ENCODE results near the gene C5AR2.

C5AR2 gene

DNA sequence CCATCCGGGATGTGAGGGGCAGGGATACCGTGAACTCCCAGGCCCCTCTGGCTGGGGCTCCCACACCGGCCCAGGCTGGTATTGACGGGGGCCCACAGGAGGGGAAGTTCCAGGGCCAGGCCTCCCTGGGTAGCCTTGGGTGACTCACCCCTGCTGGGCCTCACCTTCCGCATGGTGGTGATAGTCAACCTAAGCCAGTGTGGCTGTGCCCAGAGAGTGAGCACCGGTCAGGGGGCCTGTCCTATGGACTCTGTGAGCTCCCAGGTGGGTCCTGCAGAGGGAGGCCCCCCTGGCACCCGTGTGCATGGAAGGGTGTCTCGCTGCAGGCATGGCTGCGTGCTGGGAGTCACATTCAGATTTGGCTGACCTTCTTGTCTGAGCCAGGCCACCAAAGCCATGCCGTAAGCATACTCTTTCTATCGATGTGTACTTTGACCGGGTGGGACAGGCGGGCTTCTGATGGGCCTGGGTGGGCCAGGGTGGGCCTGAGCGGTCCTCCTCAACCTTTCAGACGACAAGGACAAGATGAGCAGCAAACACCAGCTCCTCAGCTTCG, 44.7 kb downstream of the C5AR2 start:
- TF ChIP-seq, protein P1, sequence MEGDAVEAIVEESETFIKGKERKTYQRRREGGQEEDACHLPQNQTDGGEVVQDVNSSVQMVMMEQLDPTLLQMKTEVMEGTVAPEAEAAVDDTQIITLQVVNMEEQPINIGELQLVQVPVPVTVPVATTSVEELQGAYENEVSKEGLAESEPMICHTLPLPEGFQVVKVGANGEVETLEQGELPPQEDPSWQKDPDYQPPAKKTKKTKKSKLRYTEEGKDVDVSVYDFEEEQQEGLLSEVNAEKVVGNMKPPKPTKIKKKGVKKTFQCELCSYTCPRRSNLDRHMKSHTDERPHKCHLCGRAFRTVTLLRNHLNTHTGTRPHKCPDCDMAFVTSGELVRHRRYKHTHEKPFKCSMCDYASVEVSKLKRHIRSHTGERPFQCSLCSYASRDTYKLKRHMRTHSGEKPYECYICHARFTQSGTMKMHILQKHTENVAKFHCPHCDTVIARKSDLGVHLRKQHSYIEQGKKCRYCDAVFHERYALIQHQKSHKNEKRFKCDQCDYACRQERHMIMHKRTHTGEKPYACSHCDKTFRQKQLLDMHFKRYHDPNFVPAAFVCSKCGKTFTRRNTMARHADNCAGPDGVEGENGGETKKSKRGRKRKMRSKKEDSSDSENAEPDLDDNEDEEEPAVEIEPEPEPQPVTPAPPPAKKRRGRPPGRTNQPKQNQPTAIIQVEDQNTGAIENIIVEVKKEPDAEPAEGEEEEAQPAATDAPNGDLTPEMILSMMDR (IDR thresholded peaks at IDR 0.05; ENCODE audit: borderline replicate concordance, control extremely low read depth, extremely low read depth, insufficient read depth, missing control alignments): no peak
- in situ Hi-C loops (cut with MboI; ENCODE audit: low sequenced_read_pairs, unreplicated experiment): no loop called here
- no peak for DNase-seq (ENCODE audit: low spot score)

DNA sequence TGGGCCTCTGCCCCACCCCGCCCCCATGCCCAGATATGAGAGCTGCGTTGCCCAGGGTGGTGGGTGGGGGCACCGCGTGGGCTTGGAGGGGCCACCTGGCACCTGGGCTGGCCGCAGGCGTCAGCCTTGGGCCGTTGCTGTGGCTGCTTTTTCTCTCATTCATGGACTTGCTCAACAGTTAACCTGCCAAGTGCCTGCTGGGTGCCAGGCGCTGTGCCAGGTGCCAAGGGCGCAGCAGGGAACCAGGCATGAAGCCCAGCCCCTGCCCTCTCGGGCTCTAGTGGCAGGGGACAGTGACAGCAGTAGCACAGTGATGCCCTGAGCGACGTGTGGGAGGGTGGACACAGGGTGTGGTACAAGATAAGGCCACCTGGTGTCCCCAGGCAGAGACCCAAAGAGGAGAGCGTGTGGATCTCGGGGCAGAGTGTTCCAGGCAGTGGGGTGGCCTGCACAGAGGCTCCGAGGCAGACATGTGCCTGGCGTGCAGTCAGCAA, 45.3 kb downstream of the C5AR2 start:
- no peak for DNase-seq (ENCODE audit: low spot score)
- in situ Hi-C loops (cut with MboI; ENCODE audit: low sequenced_read_pairs, unreplicated experiment): no loop called here
- TF ChIP-seq, protein P1 (IDR thresholded peaks at IDR 0.05; ENCODE audit: borderline replicate concordance, control extremely low read depth, extremely low read depth, insufficient read depth, missing control alignments): no peak

DNA sequence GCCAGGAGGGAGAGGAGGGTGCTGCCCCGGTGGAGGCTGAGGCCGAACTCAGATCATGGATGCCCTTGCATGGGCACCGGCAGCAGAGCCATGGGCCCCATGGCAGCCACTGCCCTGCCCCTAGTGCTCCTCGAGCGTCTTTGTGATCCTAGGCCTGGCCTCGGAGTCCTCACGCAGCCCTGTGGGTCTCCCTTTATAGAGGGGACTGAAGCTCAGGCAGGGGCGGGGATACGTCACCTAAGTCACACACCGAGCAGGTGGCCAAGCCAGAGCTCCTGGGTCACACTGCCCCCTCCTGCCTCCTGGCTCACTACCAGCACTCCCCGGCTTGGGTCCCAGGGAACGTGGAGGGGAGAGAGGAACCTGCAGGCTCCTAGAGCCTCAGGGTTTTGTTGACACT, 45.8 kb downstream of the C5AR2 start:
- TF ChIP-seq, protein P1 (IDR thresholded peaks at IDR 0.05; ENCODE audit: borderline replicate concordance, control extremely low read depth, extremely low read depth, insufficient read depth, missing control alignments): no peak
- no peak for DNase-seq (ENCODE audit: low spot score)

DNA sequence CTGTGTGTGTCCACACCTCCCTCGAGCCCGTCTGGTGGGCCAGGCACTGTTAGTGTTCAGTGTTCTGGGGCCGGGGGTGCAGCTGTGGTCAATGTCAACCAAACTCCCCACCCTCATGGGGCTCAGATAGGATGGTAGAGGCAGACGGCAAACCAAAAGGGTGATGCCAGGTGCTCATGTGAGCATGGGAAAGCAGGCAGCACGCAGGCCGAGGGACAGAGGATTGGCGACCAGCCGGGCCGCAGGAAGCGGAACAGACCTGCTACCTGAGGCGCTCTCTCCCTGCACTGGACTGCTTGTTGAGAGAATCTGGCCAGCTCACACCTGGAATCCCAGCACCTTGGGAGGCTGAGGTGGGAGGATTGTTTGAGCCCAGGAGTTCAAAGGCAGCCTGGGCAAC, 46.3 kb downstream of the C5AR2 start:
- TF ChIP-seq, protein P1 (IDR thresholded peaks at IDR 0.05; ENCODE audit: borderline replicate concordance, control extremely low read depth, extremely low read depth, insufficient read depth, missing control alignments): no peak
- DNase-seq (ENCODE audit: low spot score): no peak
- in situ Hi-C loops (cut with MboI; ENCODE audit: low sequenced_read_pairs, unreplicated experiment): no loop called here

More for the DNA sequence above, 45.8 kb downstream of the C5AR2 start:
- in situ Hi-C loops (cut with MboI; ENCODE audit: low sequenced_read_pairs, unreplicated experiment): no loop called here

DNA sequence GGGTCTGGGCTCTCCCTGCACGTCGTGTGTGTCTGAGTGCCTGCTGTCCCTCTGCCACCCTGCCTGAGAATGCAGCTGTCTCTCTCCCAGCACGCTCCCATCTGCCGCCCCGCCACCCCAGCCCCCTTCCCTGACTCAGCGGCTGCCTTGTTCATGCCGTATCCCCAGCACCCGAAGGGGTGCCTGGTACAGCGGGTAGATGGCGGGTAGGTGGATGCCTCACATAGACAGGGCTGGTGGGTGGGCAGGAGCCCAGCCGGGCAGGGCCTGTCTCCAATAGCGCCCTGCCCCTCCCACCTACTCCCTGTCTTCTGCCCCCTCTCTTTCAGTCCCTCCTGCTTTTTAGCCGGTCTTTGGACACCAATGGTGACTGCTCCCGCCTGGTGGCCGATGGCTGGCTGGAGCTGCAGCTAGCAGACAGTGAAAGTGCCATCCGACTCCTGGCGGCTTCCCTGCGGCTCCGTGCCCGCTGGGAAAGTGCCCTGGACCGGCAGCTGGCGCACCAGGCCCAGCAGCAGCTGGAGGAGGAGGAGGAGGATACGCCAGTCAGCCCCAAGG, 47.5 kb downstream of the C5AR2 start:
- DNase-seq (ENCODE audit: low spot score): no peak
- TF ChIP-seq, protein P1 (IDR thresholded peaks at IDR 0.05; ENCODE audit: borderline replicate concordance, control extremely low read depth, extremely low read depth, insufficient read depth, missing control alignments): no peak
- in situ Hi-C loops (cut with MboI; ENCODE audit: low sequenced_read_pairs, unreplicated experiment): no loop called here

DNA sequence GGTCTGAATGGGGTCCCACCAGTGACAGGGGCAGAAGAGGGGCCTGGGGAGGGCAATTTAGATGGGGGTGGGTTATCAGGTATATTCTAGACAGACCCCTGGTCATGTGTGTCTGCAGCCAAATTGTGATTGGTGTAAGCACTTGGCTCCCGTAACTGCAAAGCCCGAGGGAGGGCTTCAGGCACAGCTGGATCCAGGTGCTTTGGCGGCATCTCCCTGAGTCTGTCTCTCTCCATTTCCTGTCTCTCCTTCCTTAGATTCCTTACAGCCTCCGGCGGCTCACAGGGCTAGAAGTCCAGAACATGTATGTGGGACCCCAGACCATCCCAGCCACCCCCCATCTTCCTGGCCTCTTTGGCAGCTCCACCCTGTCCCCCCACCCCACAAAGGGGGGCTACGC, 48.6 kb downstream of the C5AR2 start:
- no peak for DNase-seq (ENCODE audit: low spot score)
- TF ChIP-seq, protein P1 (IDR thresholded peaks at IDR 0.05; ENCODE audit: borderline replicate concordance, control extremely low read depth, extremely low read depth, insufficient read depth, missing control alignments): no peak
- in situ Hi-C loops (cut with MboI; ENCODE audit: low sequenced_read_pairs, unreplicated experiment): loop anchor here (10.0 kb wide), 1 partner anchor 86 kb away; no protein-coding TSS in a partner anchor

Data from GM13976 (cell line).